ENCODE data around the gene TAF7.
A peak's percentile ranks its signal among the peaks of the same experiment; 100 is the strongest.
"Not testable (repeated sequence)": the region's sequence is repeated elsewhere in the genome, so short reads cannot be mapped to it uniquely, and the experiment has no call there.

TAF7 gene

GRCh38 chr5:141320225-141321169, at the start of gene TAF7:
Gene TAF7 (minus strand): TSS chr5:141320784. CDS start chr5:141320044, 740 bp downstream.
- peak; percentile 57 for DNase-seq

DNA sequence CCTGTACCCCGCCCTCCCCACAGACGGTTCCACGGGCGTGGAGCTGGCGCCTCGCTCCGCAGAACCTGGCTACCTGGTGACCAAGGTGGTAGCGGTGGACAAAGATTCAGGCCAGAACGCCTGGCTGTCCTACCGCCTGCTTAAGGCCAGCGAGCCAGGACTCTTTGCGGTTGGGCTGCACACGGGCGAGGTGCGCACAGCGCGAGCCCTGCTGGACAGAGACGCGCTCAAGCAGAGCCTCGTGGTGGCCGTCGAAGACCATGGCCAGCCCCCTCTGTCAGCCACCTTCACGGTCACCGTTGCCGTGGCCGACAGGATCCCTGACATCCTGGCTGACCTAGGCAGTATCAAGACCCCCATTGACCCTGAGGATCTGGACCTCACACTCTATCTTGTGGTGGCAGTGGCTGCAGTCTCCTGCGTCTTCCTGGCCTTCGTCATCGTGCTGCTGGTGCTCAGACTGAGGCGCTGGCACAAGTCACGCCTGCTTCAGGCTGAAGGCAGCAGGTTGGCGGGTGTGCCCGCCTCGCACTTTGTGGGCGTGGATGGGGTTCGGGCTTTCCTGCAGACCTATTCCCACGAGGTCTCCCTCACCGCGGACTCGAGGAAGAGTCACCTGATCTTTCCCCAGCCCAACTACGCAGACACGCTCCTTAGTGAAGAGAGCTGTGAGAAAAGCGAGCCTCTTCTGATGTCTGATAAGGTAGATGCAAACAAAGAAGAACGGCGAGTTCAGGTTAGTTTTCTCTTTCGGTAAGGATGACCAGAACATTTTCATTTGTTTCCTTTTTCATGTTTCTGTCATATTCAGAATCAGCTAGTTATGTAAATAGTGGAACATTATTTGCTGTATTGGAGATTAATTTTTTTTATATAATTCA, 45.7 kb upstream of the TAF7 start:
- DNase-seq: no peak

DNA sequence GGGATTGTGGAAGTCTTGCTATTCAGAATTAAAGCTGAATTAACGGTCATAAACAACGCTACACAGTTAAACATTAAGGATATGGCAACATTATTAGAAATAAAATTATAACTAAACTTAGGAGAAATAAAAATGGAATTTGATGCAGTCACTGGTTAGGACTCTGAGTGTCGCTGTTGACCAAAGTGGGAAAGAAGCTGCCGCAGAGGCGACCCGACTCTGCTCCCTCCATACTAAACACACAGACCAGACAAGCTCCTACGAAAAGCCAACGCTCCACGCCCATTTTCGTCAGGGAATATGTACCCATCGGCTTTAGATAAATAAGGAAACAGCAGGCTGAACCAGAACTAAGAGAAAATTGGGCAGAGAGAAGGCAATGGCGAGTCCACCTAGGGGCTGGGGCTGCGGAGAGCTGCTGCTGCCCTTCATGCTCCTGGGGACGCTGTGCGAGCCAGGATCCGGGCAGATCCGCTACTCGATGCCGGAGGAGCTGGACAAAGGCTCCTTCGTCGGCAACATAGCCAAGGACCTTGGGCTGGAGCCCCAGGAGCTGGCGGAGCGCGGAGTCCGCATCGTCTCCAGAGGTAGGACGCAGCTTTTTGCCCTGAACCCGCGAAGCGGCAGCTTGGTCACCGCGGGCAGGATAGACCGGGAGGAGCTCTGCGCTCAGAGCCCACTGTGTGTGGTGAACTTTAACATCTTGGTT, 43.5 kb upstream of the TAF7 start, which contains the start of gene PCDHGA5:
Gene PCDHGA5 (plus strand): TSS at position 211 of the 709 bp plus-strand sequence. CDS start 169 bp downstream, at position 380.
- DNase-seq: no peak

DNA sequence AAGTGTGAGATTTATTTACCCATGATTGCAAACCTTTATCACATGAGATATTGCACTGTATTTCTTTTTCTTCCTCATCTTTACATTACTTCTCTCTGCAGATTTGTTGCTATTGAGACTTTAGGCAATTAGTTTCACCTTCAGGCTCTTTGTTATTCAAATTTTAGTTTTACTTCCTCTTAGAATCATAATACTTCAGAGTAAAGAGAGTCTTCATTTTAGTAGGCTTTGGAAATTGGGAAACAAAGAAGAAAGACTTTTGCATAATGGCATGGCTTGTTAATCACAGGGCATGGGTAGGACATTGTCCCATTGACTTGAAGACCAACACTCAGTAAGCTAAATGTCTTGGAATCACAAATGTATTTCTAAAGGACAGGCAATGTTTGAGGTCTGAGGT, 42.1 kb upstream of the TAF7 start:
- DNase-seq: no peak

DNA sequence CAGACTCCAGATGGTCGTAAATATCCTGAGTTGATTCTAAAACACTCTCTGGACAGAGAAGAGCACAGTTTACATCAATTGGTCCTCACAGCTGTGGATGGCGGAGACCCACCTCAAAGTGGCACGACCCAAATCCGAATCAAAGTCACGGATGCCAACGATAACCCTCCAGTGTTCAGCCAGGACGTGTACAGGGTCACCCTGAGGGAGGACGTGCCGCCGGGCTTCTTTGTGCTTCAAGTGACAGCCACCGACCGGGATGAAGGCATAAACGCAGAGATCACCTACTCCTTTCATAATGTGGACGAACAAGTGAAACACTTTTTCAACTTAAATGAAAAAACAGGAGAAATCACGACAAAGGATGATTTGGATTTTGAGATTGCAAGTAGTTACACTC, 40.1 kb upstream of the TAF7 start:
- DNase-seq: no peak

DNA sequence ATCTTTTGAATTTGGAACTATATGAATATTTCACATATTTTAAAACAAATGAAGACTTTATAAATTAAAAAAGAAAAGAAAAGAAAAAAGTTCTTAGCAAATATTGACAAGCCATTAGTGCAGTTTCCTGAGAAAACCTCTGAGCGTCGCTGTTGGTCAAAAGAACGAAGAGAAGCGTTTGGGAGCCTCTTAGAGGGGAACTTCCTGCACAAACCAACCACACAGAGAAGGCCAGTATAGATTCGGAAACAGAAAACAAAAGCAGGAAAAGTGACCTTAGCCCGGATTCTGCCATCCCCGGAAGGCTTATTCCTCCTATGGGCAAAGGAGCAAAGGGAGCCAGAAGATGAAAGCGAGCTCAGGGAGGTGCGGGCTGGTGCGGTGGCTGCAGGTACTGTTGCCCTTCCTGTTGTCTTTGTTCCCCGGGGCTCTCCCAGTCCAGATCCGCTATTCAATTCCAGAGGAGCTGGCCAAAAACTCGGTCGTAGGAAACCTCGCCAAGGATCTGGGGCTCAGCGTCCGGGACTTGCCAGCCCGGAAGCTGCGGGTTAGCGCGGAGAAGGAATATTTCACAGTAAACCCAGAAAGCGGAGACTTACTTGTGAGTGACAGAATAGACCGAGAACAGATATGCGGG, 39.3 kb upstream of the TAF7 start, which contains the start of gene PCDHGB2:
Gene PCDHGB2 (plus strand): TSS at position 205 of the 637 bp plus-strand sequence. CDS start 142 bp downstream, at position 347.
- no peak for DNase-seq

GRCh38 chr5:141356950-141357349, 36.4 kb upstream of the TAF7 start:
- no peak for DNase-seq

GRCh38 chr5:141356133-141356532, 35.5 kb upstream of the TAF7 start:
- no peak for DNase-seq

GRCh38 chr5:141355641-141356040, 35.1 kb upstream of the TAF7 start:
- no peak for DNase-seq

DNA sequence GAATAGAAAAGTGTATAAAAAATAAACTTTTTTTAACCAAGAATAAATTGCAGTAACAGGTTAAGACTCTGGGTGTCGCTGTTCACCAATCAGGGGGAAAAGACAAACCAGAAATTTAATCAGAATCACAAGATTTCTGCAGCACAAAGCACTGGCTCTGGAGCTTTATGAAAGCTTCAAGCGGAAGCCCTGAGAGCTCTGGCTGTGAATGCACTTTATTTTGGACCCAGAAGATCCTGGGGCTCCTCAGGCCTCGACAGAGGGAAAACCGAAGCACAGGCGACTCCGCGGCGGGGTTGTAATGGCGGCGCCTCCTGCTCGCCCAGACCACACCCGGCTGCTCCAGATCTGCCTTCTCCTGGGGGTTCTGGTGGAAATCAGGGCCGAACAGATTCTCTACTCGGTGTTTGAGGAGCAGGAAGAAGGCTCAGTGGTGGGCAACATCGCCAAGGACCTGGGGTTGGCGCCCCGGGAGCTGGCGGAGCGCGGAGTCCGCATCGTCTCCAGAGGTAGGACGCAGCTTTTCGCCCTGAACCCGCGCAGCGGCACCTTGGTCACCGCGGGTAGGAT, 34.4 kb upstream of the TAF7 start, which contains the start of gene PCDHGA4:
Gene PCDHGA4 (plus strand): TSS at position 122 of the 570 bp plus-strand sequence. CDS start 87 bp downstream, at position 209.
- DNase-seq: no peak

GRCh38 chr5:141351591-141351990, 31.0 kb upstream of the TAF7 start:
- DNase-seq: no peak

- no peak for DNase-seq
Observed at GRCh38 chr5:141349917-141350619, 29.5 kb upstream of the TAF7 start, which contains the start of gene PCDHGB1. Gene PCDHGB1 (plus strand): TSS chr5:141350099. CDS start chr5:141350261, 162 bp downstream.

DNA sequence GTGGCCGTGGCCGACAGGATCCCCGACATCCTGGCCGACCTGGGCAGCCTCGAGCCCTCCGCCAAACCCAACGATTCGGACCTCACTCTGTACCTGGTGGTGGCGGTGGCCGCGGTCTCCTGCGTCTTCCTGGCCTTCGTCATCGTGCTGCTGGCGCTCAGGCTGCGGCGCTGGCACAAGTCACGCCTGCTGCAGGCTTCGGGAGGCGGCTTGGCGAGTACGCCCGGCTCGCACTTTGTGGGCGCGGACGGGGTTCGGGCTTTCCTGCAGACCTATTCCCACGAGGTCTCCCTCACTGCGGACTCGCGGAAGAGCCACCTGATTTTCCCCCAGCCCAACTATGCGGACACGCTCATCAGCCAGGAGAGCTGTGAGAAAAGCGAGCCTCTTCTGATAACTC, 25.4 kb upstream of the TAF7 start:
- DNase-seq: not testable (repeated sequence)

DNA sequence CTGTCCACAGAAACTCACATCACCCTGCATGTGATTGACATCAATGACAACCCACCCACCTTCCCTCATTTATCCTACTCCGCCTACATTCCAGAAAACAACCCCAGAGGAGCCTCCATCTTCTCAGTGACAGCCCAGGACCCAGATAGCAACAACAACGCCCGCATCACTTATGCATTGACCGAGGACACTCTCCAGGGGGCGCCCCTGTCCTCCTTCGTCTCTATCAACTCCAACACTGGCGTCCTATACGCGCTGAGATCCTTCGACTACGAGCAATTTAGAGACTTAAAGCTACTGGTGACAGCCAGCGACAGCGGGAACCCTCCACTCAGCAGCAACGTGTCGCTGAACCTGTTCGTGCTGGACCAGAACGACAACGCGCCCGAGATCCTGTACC, 24.7 kb upstream of the TAF7 start:
- no peak for DNase-seq

DNA sequence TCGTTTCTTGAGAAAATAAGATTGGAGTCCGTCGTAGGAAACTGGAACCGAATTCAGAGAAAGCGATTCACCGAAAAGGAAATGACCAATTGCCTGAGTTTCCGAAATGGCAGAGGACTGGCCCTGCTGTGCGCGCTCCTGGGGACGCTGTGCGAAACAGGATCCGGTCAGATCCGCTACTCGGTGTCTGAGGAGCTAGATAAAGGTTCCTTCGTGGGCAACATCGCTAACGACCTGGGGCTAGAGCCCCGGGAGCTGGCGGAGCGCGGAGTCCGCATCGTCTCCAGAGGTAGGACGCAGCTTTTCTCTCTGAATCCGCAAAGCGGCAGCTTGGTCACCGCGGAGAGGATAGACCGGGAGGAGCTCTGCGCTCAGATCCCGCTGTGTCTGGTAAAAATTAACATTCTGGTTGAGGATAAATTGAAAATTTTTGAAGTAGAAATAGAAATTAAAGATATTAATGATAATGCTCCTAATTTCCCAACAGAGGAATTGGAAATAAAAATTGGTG, 23.4 kb upstream of the TAF7 start:
- DNase-seq: no peak

DNA sequence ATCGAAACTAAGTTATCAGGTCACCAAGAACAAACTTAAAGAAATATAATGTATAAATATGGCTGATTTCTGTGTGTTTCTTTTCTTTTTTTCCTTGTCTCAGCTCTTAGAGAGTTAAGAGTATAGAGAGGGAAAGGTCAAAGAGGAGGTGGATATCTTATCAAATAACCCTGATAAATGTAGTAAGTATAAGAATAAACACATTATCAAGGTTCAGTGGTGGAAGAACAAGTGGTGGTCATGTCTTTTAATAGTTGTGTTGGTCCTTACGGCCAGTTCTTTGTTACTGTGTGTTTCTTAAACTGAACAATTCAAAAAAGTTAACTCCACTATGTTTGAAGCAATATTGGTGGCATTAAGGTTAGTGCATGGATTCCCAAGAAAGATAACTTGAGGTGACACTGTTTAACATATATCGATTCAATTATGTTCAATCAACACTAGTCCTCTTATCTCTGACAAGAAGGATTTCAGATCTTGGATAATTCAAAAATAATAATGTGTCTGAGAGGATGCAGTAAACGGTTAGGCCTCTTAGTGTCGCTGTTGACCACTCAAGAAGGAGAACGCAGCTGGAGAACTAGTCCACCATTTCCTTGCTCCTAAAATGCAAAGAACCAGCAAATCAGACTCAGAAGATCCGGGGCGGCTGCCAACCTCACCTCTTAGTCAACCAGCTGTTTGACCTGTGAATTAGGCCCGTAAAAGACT, 22.8 kb upstream of the TAF7 start, which contains the start of gene PCDHGA3:
Gene PCDHGA3 (plus strand): TSS at position 588 of the 711 bp plus-strand sequence. CDS start 205 bp downstream, outside the sequence.
- DNase-seq: no peak

DNA sequence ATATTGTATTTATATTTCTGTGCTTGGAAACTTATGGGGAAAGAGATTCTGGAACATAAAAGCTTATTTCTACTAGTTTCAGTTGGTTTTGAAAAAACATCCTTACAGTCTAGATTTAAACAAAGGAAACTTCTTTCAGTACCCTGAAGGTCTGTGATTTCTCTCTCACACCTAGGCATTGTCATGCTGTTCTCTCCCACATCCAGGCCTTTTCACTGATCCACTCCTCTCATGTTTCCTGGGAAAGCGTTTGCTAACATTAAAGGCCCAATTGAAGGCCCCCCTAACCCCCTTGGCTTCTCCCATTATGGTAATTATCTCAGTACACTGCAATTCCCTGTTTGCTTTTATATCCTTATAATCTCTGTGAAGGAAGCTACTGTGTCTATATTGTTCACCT, 22.2 kb upstream of the TAF7 start:
- no peak for DNase-seq

DNA sequence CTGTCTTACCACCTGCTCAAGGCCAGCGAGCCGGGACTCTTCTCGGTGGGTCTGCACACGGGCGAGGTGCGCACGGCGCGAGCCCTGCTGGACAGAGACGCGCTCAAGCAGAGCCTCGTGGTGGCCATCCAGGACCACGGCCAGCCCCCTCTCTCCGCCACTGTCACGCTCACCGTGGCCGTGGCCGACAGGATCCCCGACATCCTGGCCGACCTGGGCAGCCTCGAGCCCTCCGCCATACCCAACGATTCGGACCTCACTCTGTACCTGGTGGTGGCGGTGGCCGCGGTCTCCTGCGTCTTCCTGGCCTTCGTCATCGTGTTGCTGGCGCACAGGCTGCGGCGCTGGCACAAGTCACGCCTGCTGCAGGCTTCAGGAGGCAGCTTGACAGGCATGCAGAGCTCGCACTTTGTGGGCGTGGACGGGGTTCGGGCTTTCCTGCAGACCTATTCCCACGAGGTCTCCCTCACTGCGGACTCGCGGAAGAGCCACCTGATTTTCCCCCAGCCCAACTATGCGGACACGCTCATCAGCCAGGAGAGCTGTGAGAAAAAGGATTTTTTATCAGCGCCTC, 20.3 kb upstream of the TAF7 start:
- DNase-seq: not testable (repeated sequence)

DNA sequence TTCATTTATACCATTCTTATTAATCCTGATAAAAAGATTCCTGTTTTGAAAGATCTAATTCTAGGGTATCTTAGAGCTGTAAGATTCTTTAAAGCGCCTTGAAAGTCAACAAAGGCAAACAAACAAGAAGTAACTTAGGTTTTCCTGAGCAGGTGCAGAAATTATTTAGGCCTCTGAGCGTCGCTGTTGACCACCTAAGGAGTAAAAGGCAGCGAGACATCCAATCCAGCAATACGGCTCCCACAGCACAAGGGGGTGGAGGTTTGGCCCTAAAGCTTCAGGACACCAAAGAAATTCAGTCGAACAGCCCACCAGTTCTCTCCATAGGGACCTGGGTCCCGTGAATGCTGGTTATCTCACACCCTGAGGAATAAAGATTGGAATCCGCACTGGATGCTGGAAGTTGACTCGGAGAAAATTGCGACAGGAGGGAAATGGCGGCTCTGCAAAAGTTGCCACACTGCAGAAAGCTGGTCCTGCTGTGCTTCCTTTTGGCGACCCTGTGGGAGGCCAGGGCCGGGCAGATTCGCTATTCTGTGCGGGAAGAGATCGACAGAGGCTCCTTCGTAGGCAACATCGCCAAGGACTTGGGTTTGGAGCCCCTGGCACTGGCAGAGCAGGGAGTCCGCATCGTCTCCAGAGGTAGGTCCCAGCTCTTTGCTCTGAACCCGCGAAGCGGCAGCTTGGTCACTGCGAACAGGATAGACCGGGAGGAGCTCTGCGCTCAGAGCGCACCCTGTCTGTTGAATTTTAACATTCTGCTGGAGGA, 18.1 kb upstream of the TAF7 start, which contains the start of gene PCDHGA2:
Gene PCDHGA2 (plus strand): TSS at position 223 of the 769 bp plus-strand sequence.
- no peak for DNase-seq

Measured in NCI-H2107 (cell line).